Measurements from ENCODE around the gene SFSWAP. TPM values are rescaled to one million over a fixed set of nuclear protein-coding genes. Genes with fewer than 3 reads are reported as not detected.
A peak's percentile ranks its signal among the peaks of the same experiment; 100 is the strongest.

The SFSWAP gene
- total and polyA plus RNA-seq, 2 of the 8 experiments (the other 6 are each of a cell fraction or from before 2014, with no cell fraction given), result 36.5 to 49.5 TPM

DNA sequence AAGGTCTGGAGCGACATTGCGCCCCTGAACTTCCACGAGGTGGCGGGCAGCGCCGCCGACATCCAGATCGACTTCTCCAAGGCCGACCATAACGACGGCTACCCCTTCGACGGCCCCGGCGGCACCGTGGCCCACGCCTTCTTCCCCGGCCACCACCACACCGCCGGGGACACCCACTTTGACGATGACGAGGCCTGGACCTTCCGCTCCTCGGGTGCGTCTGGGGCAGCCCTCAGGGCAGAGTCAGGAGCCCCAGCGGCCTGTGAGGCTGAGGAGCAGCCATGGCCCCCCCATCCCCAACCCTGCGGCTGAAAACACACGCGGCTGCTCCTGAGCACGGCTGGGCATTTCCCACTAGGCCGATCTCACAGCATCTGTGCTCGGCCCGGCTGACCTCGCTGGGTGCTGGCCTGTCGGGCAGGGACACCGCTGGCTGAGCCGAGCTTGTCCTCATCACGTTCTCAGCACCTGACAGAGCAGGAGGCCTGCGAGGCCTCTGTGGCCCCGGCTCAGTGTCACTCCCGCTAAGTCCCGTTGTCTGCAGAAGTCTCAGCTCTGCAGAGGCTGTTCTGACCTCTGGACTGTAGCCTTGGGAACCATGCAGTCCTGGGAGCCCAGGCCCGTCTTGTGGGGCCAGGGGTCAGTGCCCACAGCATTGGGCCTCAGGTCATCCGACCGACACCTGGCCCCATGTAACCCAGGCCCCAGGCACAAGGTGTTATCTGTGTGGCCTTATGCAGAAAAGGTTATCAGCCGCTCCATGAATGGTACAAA is 129.9 kb downstream of the SFSWAP start:
- no peak overlapping the region for H4K8ac ChIP-seq (ENCODE audit: extremely low read depth, insufficient read depth, low read length)
- no peak overlapping the region for H3K14ac ChIP-seq (ENCODE audit: insufficient read length)
- H3K4me3 ChIP-seq (ENCODE audit: extremely low read depth in 1 of 4, insufficient read depth in 2 of 4, low read depth in 3 of 4, low read length in 4 of 4), result no peak overlapping the region
- H3K23ac ChIP-seq (ENCODE audit: insufficient read length), result no peak overlapping the region
- H3K23me2 ChIP-seq (ENCODE audit: low read depth, low read length), result no peaks in the 10 kb centered on the region
- H3K27ac ChIP-seq (ENCODE audit: low read depth, low read length), result no peak overlapping the region
- H2BK15ac ChIP-seq (ENCODE audit: low read length), result no peak overlapping the region
- 91% methylated on average over 39 of the region's 46 CpGs; no CpG with 5 or more reads in 1 of the 2 experiments for WGBS, 2 experiments (ENCODE audit: extremely low coverage in 1 of 2, insufficient coverage in 1 of 2, insufficient read length in 1 of 2, insufficient replicate concordance in 2 of 2, low coverage in 1 of 2, low lambda C conversion rate in 2 of 2, missing lambda C conversion rate in 1 of 2)
- DNase-seq (ENCODE audit: low read depth in 1 of 2, low spot score in 2 of 2) (no peak), FAIRE-seq (no peak)
- H3K4ac ChIP-seq (replicated peaks; ENCODE audit: insufficient read length, low read depth, low read length), result no peak overlapping the region
- H2BK12ac ChIP-seq (ENCODE audit: low read depth, low read length), result no peak overlapping the region
- H3K79me1 ChIP-seq (ENCODE audit: low read depth, low read length), result no peaks in the 10 kb centered on the region
- H3K4me2 ChIP-seq (ENCODE audit: insufficient read depth in 1 of 2, low read depth in 2 of 2, low read length in 2 of 2), result no peak overlapping the region
- no peak overlapping the region for H2AK5ac ChIP-seq (ENCODE audit: low read depth, low read length)
- H3K9ac ChIP-seq (replicated peaks in 1 of 4; ENCODE audit: extremely low read depth in 1 of 4, low read depth in 3 of 4, low read length in 3 of 4), result no peak overlapping the region
- H3K36me3 ChIP-seq (ENCODE audit: control insufficient read depth in 2 of 4, insufficient read depth in 4 of 4, low read length in 3 of 4), result peaks cover 2 to 38% (median 10%) of the 10 kb centered on the region in 4 experiments; a peak in 5 of 8 replicates
- peak; percentile 2 to 21; a peak in 2 of 4 replicates for TF ChIP-seq RAD21 (IDR thresholded peaks at IDR 0.05 in 1 of 2, conservative IDR thresholded peaks at IDR 0.05 in 1 of 2; ENCODE audit: low read depth in 2 of 2, low read length in 2 of 2)
- no peak for TF ChIP-seq MAFK (IDR thresholded peaks at IDR 0.05; ENCODE audit: low read depth, low read length)
- H2BK5ac ChIP-seq (ENCODE audit: low read depth, low read length), result no peak overlapping the region
- no peaks in the 10 kb centered on the region for H3K4me1 ChIP-seq (replicated peaks in 1 of 4; ENCODE audit: control insufficient read depth in 3 of 4, insufficient read depth in 4 of 4, low read length in 3 of 4)
- H2AFZ ChIP-seq (ENCODE audit: low read length), result no peak overlapping the region
- H3K18ac ChIP-seq (ENCODE audit: extremely low read depth, low read length), result no peak overlapping the region
- H4K20me1 ChIP-seq (replicated peaks in 1 of 2; ENCODE audit: control insufficient read depth in 1 of 2, insufficient read depth in 2 of 2, low read length in 2 of 2), result peaks cover 0 to 12% of the 10 kb centered on the region in 2 experiments
- H4K5ac ChIP-seq (ENCODE audit: insufficient read length, low read depth, low read length), result no peak overlapping the region
- H3K9me3 ChIP-seq (ENCODE audit: insufficient read depth in 2 of 2, low read depth in 1 of 2, low read length in 1 of 2), result no peaks in the 10 kb centered on the region
- CTCF ChIA-PET (ENCODE audit: partially characterized antibody), result no interaction called here
- H3K27me3 ChIP-seq (replicated peaks in 1 of 4; ENCODE audit: control insufficient read depth in 3 of 4, extremely low read depth in 1 of 4, insufficient read depth in 3 of 4, low read length in 3 of 4), result no peaks in the 10 kb centered on the region
- no peak overlapping the region for H3K56ac ChIP-seq (replicated peaks; ENCODE audit: insufficient read length, low read depth, low read length)
- H2BK120ac ChIP-seq (replicated peaks; ENCODE audit: low read depth, low read length), result no peak overlapping the region
- H2BK20ac ChIP-seq (ENCODE audit: low read length), result no peak overlapping the region
- POLR2A ChIA-PET (ENCODE audit: partially characterized antibody), result interaction anchor here (0.6 kb wide), 1 partner anchor 60 kb away, joined by 3 read pairs; no protein-coding TSS in a partner anchor
- H4K91ac ChIP-seq (replicated peaks; ENCODE audit: insufficient read length, low read length), result no peak overlapping the region
- H3K79me2 ChIP-seq (ENCODE audit: control insufficient read depth in 1 of 2, insufficient read depth in 2 of 2, low read length in 2 of 2), result no peaks in the 10 kb centered on the region; a peak in 1 of 4 replicates
